Measurements from ENCODE around the gene ABCB10. TPM values are rescaled to one million over a fixed set of nuclear protein-coding genes. Genes with fewer than 3 reads are reported as not detected.
A peak's percentile ranks its signal among the peaks of the same experiment; 100 is the strongest.
"Not testable (repeated sequence)": the region's sequence is repeated elsewhere in the genome, so short reads cannot be mapped to it uniquely, and the experiment has no call there.

The ABCB10 gene
- total and polyA plus RNA-seq, 2 donors = 11.1 to 28.0 TPM

DNA sequence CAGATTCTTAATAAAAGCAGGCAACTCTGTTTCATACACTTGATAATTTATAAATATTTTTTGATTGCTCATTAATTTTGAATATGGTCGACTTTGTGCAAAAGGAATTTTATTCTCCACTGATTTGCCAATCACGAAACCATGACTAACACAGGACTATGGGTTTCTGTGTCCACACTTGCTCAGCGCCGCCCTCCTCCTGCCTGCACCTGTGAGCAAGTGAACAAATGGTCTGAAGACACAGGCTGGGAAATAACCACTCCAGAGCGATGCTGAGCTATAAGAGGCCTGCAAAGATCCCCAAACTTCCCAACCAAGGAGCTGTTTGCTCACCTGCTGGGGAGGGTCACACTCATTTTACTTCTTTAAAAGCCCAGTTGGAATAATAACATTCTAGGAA is 19.6 kb downstream of the ABCB10 start:
- Histone ChIP-seq H3K4me1 (ENCODE audit: insufficient read depth) (no peaks in the 10 kb centered on the region), H3K4me3 (ENCODE audit: low read depth, low read length) (no peak overlapping the region), H3K27ac (ENCODE audit: low read depth) (no peak overlapping the region), H3K36me3 (ENCODE audit: insufficient read depth) (peaks cover 3% of the 10 kb centered on the region)
- WGBS = 92% methylated on average over 5 of the region's 5 CpGs
- no peak for DNase-seq (ENCODE audit: extremely low spot score)

DNA sequence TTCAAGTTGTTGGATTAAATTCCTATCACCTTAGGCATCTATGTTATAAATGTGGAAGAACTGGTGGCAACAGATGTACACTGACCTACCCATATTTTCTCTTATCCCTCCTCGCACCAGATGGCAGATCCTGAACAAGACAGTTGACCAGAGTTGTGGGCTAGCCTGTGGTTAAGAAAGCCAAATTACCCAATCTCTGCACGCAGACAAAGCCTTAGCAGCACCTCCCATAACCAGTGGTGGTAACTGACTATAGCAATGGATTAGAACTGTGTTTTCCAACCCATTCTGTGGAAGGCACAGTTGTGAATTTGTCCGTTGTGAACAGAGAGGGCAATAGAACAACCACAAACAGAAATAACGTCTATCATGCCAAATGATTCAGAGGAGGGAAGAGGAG is 20.6 kb downstream of the ABCB10 start:
- peaks cover 3% of the 10 kb centered on the region for H3K36me3 ChIP-seq (ENCODE audit: insufficient read depth)
- H3K4me3 ChIP-seq (ENCODE audit: low read depth, low read length) = no peak overlapping the region
- WGBS = 78% methylated on average over 4 of the region's 4 CpGs
- H3K27ac ChIP-seq (ENCODE audit: low read depth) = no peak overlapping the region
- no peak for DNase-seq (ENCODE audit: extremely low spot score)
- H3K4me1 ChIP-seq (ENCODE audit: insufficient read depth) = no peaks in the 10 kb centered on the region

DNA sequence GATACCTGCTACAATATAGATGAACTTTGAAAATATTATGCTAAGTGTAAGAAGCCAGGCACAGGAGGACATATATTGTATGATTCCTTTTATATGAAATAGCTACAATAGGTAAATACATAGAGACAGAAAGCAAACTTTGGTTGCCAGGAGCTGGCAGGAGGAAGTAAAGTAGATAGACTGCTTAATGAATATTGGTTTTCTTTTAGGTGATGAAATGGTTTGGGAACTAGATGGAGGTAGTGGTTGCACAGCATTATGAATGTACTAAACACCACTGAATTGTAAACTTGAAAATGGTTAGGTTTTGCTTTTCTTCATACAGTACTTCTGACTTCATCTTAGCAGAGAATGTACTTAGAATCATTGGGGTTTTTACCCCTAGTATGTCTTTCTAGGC is 21.5 kb downstream of the ABCB10 start:
- Histone ChIP-seq H3K4me1 (ENCODE audit: insufficient read depth) (no peaks in the 10 kb centered on the region), H3K27ac (ENCODE audit: low read depth) (no peak overlapping the region), H3K4me3 (ENCODE audit: low read depth, low read length) (no peak overlapping the region), H3K36me3 (ENCODE audit: insufficient read depth) (peaks cover 5% of the 10 kb centered on the region)
- no peak for DNase-seq (ENCODE audit: extremely low spot score)

DNA sequence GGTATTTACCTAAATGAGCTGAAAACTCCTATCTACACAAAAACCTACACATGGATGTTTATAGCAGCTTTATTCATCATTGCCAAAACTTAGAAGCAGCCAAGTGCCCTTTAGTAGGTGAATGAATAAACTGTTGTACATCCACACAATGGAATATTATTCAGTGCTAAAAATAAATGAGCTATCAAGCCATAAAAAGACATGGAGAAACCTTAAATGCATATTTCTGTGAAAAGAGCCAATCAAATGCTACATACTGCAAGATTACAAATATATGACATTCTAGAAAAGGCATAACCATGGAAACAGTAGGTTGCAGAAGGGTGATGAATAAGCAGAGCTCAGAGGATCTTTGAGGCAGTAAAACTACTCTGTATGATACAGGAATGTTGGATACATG is 23.3 kb downstream of the ABCB10 start:
- no peak overlapping the region for H3K27ac ChIP-seq (ENCODE audit: low read depth)
- no peaks in the 10 kb centered on the region for H3K4me1 ChIP-seq (ENCODE audit: insufficient read depth)
- no peak for DNase-seq (ENCODE audit: extremely low spot score)
- peaks cover 5% of the 10 kb centered on the region for H3K36me3 ChIP-seq (ENCODE audit: insufficient read depth)
- H3K4me3 ChIP-seq (ENCODE audit: low read depth, low read length) = no peak overlapping the region

DNA sequence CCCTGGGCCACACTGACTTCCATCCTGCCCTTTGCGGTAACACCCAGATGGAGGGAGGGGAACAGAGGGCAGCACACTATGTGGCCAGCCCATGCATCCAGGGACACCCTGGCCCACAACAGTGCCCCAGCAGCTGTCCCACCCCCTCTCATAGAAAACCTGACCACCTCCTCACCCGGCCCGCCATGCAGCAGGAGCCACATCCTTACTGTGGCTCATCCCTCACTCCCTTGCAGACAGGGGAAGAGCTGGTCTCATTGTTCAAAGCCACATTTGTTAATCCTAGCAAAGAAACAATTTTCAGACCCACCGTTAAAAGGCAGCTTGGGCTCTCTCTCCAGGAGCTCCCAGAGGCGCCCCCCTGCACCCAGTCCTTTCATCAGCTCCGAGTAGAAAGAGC is 27.2 kb downstream of the ABCB10 start:
- peaks cover 7% of the 10 kb centered on the region for H3K36me3 ChIP-seq (ENCODE audit: insufficient read depth)
- no peak for DNase-seq (ENCODE audit: extremely low spot score)

DNA sequence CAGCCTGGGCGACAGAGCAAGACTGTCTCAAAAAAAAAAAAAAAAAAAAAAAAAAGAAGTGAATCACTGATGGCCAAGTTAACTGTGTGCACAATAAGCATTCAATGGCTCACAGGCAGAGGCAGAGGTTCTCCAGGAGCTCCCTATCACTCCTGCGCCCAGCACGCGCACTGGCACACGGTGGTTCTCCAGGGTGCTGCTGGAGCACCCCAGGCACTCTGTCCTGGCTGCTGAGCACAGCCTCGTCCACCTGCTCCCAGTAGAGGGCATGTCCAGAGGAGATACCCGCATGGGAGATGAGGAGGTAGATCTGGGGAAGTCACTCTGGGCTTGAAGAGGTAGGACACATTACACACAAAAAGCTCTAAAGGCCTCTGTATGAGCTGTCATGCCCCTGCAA is 28.9 kb downstream of the ABCB10 start:
- 94% methylated on average over 7 of the region's 7 CpGs for WGBS
- no peak for DNase-seq (ENCODE audit: extremely low spot score)
- H3K27ac ChIP-seq (ENCODE audit: low read depth) = no peak overlapping the region
- H3K36me3 ChIP-seq (ENCODE audit: insufficient read depth) = peaks cover 7% of the 10 kb centered on the region
- no peaks in the 10 kb centered on the region for H3K4me1 ChIP-seq (ENCODE audit: insufficient read depth)
- no peak overlapping the region for H3K4me3 ChIP-seq (ENCODE audit: low read depth, low read length)

More for the DNA sequence above, 27.2 kb downstream of the ABCB10 start:
- WGBS = 97% methylated on average over 6 of the region's 6 CpGs
- no peak overlapping the region for H3K4me3 ChIP-seq (ENCODE audit: low read depth, low read length)
- no peaks in the 10 kb centered on the region for H3K4me1 ChIP-seq (ENCODE audit: insufficient read depth)
- no peak overlapping the region for H3K27ac ChIP-seq (ENCODE audit: low read depth)

DNA sequence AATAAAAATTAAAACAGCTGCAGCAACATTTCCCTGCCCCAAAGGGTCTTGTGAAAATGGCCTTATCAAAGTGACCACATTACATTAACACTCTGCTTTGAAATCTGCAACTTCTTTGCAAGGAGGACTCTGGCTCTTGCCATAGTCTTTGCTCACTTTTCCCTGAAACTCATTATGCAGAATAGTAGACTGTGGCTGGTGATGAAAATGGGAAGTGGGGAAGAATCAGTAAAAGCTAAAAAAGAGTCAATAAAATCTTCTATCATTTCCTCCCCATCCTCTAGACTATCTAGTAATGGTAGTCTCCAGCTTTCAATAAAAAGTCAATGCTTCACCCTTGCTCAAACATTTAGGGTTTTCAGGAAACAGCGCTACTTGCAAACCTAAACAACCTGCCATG is 31.8 kb downstream of the ABCB10 start:
- H3K36me3 ChIP-seq (ENCODE audit: insufficient read depth) = peaks cover 5% of the 10 kb centered on the region
- H3K4me3 ChIP-seq (ENCODE audit: low read depth, low read length) = no peak overlapping the region
- no peak for DNase-seq (ENCODE audit: extremely low spot score)
- H3K4me1 ChIP-seq (ENCODE audit: insufficient read depth) = no peaks in the 10 kb centered on the region
- no peak overlapping the region for H3K27ac ChIP-seq (ENCODE audit: low read depth)
- 91% methylated on average over 1 of the region's 1 CpG for WGBS

DNA sequence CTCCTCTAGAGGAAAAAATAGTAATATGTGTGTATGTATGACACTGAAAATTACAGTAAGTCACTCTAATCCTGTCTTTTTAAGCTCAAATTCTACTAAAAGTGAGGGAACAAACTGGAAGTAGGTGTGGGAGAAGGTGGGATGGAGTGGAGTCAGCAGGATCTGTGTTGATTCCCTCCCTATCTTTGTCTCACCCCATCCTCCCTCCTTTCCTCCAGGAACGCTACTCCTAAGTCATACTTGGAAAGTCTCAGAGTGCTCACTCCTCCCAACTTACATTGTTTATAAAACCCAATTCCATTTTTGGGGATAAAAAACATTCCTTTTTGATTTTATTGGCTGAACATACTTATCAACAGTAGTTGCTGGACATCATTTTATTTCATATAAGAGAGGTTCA is 35.5 kb downstream of the ABCB10 start:
- Histone ChIP-seq H3K4me1 (ENCODE audit: insufficient read depth) (no peaks in the 10 kb centered on the region), H3K4me3 (ENCODE audit: low read depth, low read length) (no peak overlapping the region), H3K36me3 (ENCODE audit: insufficient read depth) (peaks cover 2% of the 10 kb centered on the region), H3K27ac (ENCODE audit: low read depth) (no peak overlapping the region)
- DNase-seq (ENCODE audit: extremely low spot score) = no peak
- 28% methylated on average over 1 of the region's 1 CpG for WGBS

DNA sequence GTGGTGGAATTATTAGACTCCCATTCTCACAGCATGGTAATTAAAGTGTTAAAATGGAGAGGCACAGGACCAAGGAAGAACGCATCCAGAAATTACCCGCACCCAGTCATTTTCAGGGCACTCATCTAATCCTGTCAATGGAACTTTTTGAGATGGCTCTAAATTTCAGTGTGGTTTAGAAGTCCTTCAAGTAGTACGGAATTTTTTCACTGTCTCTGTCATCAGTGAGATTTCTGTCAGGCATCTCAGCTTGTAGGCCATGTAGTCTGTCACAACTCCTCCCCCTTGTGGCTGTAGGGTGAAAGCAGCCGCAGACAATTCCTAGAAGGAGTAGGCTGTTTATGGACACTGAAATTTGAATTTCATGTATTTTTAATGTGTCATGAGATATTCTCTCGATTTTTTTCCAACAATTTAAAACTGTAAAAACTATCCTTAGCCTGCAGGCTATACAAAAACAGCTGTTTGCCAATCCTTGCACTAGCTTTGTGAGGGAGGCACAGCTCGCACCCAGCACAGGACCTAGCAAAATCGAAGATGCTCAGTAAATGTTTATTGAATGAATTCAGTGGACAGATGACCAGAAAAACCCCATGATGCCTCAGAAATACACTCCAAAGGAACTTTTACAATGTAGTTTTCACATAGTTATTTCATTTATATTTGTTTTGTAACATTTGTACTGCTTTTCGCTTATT is 43.8 kb downstream of the ABCB10 start:
- no peaks in the 10 kb centered on the region for H3K36me3 ChIP-seq (ENCODE audit: insufficient read depth)
- no peak overlapping the region for H3K27ac ChIP-seq (ENCODE audit: low read depth)
- 39% methylated on average over 8 of the region's 8 CpGs for WGBS
- no peak for DNase-seq (ENCODE audit: extremely low spot score)
- no peaks in the 10 kb centered on the region for H3K4me1 ChIP-seq (ENCODE audit: insufficient read depth)
- H3K4me3 ChIP-seq (ENCODE audit: low read depth, low read length) = no peak overlapping the region

DNA sequence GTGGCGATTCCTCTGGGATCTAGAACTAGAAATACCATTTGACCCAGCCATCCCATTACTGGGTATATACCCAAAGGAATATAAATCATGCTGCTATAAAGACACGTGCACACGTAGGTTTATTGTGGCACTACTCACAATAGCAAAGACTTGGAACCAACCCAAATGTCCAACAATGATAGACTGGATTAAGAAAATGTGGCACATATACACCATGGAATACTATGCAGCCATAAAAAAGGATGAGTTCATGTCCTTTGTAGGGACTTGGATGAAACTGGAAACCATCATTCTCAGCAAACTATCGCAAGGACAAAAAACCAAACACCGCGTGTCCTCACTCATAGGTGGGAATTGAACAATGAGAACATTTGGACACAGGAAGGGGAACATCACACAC is 46.9 kb downstream of the ABCB10 start:
- not testable (repeated sequence) for H3K4me3 ChIP-seq (ENCODE audit: low read depth, low read length); H3K4me1 ChIP-seq (ENCODE audit: insufficient read depth); H3K36me3 ChIP-seq (ENCODE audit: insufficient read depth); H3K27ac ChIP-seq (ENCODE audit: low read depth); DNase-seq (ENCODE audit: extremely low spot score)
- 94% methylated on average over 6 of the region's 6 CpGs for WGBS

DNA sequence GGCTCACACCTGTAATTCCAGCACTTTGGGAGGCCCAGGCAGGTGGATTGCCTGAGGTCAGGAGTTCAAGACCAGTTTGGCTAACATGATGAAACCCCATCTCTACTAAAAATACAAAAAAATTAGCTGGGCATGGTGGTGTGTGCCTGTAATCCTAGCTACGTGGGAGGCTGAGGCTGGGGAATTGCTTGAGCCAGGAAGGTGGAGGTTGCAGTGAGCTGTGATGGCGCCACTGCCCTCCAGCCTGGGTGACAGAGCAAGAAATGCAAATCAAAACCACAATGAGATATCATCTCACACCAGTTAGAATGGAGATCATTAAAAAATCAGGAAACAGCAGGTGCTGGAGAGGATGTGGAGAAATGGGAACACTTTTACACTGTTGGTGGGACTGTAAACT is 47.3 kb downstream of the ABCB10 start:
- 80% methylated on average over 2 of the region's 2 CpGs for WGBS
- DNase-seq (ENCODE audit: extremely low spot score); H3K27ac ChIP-seq (ENCODE audit: low read depth); H3K4me1 ChIP-seq (ENCODE audit: insufficient read depth); H3K4me3 ChIP-seq (ENCODE audit: low read depth, low read length); H3K36me3 ChIP-seq (ENCODE audit: insufficient read depth): not testable (repeated sequence)

DNA sequence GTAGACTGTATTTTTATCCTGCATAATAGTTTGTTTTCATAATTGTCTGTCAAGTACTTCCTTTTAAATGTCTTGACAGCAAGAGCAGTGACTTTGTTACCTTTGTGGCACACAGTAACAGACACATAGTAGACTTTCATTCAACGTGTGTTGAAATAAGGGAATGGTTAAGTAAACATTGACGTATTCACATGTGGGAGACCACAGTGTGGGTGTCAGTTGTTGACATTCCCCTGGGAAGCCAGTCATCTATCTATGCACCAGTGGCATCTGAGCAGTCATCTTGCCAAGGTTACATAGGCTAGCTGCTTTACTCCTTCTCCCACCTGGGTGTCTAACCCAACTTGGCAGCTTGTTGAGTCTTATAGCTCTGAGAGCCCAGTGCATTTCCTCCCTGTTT is 48.9 kb downstream of the ABCB10 start:
- no peaks in the 10 kb centered on the region for H3K4me1 ChIP-seq (ENCODE audit: insufficient read depth)
- no peaks in the 10 kb centered on the region for H3K36me3 ChIP-seq (ENCODE audit: insufficient read depth)
- no peak overlapping the region for H3K4me3 ChIP-seq (ENCODE audit: low read depth, low read length)
- DNase-seq (ENCODE audit: extremely low spot score) = no peak
- WGBS = 74% methylated on average over 2 of the region's 2 CpGs
- no peak overlapping the region for H3K27ac ChIP-seq (ENCODE audit: low read depth)

DNA sequence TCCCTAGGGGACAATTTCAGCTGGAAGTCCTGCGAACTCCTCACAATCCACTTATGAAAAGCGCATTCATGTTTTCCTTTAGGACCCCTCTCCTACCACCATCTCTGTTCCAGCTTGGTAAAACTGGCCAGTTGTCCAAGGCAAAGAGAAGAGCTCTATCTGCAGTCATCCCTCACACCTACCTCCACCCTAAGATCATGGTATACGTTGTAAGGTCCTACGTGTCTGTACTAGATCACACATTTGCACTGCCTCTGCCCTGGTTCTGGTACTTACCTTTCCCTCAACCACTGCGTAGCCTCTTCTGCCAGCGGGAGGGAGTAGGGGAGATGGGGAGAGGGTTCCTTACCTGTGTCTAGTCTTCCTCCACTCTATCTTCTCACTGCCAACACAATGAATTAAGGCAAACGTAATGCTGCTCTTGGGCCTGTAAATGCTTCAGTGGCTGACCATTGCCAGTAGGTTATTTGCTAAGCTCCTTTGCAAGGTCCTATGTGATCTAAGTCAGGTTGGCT is 49.6 kb downstream of the ABCB10 start:
- WGBS = 82% methylated on average over 7 of the region's 7 CpGs
- H3K36me3 ChIP-seq (ENCODE audit: insufficient read depth) = no peaks in the 10 kb centered on the region
- DNase-seq (ENCODE audit: extremely low spot score) = no peak

DNA sequence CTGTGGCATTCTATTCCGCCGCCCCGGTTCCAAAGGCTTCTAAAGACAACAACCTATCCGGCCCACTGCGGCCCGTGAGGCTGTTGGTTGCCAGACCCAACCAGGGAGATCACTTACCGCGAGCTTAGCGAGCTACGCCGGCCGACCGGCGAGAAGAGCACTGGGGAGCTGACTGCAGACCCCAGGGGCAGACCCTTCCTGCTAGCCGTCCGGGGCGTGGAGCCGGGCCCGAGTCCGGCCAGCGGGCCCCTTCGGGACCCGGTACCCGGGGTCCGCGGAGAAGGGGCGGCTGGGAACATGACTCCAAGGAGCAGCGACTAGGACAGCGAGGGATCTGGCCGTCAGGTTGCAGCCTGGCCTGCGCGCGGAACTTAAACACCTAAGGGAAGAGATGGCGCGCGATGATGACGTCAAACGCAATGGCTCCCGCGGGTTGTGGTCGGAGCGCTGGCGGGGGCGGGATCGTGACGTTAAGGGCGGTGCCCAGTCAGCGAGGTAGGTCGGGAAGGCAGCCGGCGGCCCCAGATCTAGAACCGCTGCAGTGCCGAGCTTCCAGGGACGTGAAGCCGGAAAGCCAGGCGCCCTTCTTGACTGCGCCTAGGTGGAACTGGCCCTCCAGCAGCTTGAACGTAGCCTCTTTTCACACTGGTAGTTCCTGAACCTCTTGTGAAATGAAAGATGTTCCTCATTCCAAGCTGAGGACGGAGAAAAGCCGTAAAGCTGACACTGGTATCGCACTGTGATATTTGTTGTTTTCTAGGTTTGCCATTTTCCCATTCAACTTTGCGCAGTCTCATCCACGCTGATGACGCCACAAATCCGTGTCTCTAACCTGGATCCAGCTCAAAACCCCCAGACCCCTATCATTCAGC is 50.3 kb downstream of the ABCB10 start, which contains the start of gene NUP133:
TSS of gene NUP133 (minus strand) at position 391 of the 872 bp plus-strand sequence. CDS start at position 299, 92 bp downstream.
- peak; percentile 98 for DNase-seq (ENCODE audit: extremely low spot score)
- no peaks in the 10 kb centered on the region for H3K4me1 ChIP-seq (ENCODE audit: insufficient read depth)
- no peaks in the 10 kb centered on the region for H3K36me3 ChIP-seq (ENCODE audit: insufficient read depth)
- WGBS = under 1% methylated on average over 65 of the region's 65 CpGs
- peak within 1 kb of the TSS; percentile 75 for H3K4me3 ChIP-seq (ENCODE audit: low read depth, low read length)
- peak within 1 kb of the TSS; percentile 93 for H3K27ac ChIP-seq (ENCODE audit: low read depth)

More for the DNA sequence above, 49.6 kb downstream of the ABCB10 start:
- H3K4me3 ChIP-seq (ENCODE audit: low read depth, low read length) = peak overlapping the region; percentile 75
- peak overlapping the region; percentile 92 for H3K27ac ChIP-seq (ENCODE audit: low read depth)
- no peaks in the 10 kb centered on the region for H3K4me1 ChIP-seq (ENCODE audit: insufficient read depth)

All from urinary bladder (tissue), 4 donors.